GM21737 (cell line): ENCODE results near the gene MAMLD1.

ENCODE experiments used
- ATAC-seq: cut with Tn5 transposase; IDR thresholded peaks from one replicate; pipeline ENCODE4 v1.9.1; 2021; ENCODE audit warnings: mild to moderate bottlenecking, moderate library complexity; ENCODE audit not compliant: unreplicated experiment

The MAMLD1 gene

DNA sequence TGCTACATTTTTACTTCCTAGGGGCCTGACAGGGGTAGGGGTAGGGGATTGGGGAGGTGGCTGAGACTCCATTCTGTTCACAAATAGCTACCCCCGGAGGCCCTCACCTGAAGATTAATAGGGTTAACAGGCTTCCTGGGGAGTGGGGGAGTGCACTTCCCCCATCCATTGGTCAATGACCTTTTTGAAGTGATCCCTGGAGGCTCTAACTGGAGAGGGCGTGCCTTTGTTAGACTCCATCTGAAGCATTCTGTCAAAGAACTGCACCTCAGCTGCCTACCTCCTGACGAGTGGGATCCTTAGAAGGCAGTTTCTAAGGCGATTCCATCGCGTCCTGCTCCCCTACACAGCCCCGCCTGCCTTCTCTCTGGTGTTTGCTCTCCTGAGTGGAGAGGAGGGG is 195.3 kb downstream of the MAMLD1 start:
- ATAC-seq = no peak
